Left lobe of liver (tissue), 2 donors: ENCODE results near the gene TSEN34. TPM values are rescaled to one million over a fixed set of nuclear protein-coding genes. Genes with fewer than 3 reads are reported as not detected.
"Not testable (repeated sequence)": the region's sequence is repeated elsewhere in the genome, so short reads cannot be mapped to it uniquely, and the experiment has no call there.

Source experiments
- ATAC-seq: fragments of 200-7000 bp; cut with Tn5 transposase; one replicate; pipeline ENCODE4 v1.9.1; 2020; ENCODE audit warnings: mild to moderate bottlenecking, moderate library complexity
- DNase-seq: peaks from one replicate; pipeline ENCODE4 v3.0.0-alpha.2; 2020; ENCODE audit warnings: low spot score
- total RNA-seq: library from RNA; stranded (reverse); gene quantifications from one replicate; pipeline ENCODE4 v1.2.1, GENCODE V29; 2021
- donor health status: DM: no; HTN: no; CAD: no; lungs with moderate emphysema.
- donor health status: DM: no; HTN: yes; CAD: no.

Gene TSEN34
- total RNA-seq, 1 donor from 2014 or later: 17.4 TPM

DNA sequence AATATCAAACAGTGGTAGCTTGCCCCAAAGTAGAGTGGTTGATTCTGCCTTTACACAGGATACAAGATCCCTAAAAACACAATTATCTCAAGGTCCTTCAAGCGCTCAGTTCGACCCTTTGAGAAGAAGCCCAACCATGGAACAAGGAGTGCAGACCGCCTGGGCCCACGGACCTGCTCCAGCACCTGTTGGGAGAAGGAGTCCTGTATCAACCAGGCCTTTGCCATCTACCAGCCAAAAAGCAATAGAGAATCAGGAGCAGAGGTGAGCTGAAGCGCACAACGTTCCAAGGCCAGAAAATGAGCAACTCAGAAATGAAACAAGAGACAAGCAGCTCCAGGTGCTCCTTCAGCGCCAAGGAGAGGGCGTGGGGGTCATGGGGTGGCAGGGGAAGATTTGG lies 38.0 kb downstream of the TSEN34 start:
- DNase-seq: no peak
- no peak for ATAC-seq

GRCh38 chr19:54230031-54230430 lies 38.9 kb downstream of the TSEN34 start:
- ATAC-seq (no peak), DNase-seq (no peak)

DNA sequence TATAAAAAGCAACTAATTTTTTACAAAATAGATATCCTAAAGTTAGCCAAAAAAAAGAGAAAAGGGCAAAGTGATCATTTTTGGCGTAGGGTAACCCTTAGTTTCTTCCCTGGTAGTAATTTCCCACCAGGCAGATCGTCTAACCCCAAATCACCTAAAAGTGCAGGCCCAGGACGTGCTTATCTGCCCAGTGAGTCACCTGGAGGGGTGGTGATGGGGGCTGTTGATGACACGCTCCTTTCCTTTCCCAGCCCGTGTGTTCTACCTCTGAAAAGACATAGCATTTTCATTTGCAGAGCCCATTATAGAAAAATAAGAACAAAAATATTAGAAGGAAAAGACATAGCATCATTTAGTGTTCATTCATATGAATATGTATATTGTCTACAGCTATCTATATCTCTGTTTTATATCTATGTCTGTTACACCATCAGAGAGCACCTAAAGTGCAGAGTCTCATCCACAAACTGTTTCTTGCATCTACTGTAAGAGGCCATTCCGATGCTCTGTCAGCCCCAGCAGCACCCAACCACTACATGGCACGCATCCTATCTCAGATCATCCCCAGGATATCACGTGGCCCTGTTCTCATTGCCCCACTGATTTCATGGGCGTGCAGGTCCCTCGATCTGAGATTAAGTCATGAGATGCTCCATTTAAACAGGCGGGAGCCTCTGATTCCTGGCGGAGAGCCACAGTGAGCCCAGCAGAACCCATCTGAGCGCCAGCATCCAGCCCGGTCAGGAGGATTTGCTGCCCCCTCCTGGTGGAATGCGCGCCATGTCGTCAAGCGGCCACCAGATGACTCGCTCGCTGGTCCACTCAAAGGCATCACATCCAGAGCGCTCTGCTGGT lies 40.2 kb downstream of the TSEN34 start:
- DNase-seq (peak; percentile 92), ATAC-seq (peak; percentile 100)

DNA sequence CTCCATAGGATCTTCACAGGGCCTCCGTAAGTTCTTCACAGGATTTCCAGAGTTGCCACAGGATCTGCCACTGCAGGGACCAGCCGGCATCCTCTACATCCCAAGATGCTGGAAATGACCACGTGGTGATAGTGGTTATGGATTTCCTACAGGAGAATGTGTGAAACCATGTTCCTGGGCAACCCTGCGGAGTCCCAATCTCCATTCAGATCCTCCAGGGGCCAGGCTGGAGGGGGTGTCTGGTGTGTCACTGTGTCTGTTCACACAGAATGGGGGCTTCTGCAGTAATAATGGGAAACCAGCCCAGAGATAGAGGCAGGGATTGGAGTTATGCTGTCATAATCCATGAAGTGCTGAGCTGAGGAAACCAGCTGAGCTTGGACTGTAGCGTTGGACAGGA lies 42.8 kb downstream of the TSEN34 start:
- no peak for ATAC-seq
- no peak for DNase-seq

DNA sequence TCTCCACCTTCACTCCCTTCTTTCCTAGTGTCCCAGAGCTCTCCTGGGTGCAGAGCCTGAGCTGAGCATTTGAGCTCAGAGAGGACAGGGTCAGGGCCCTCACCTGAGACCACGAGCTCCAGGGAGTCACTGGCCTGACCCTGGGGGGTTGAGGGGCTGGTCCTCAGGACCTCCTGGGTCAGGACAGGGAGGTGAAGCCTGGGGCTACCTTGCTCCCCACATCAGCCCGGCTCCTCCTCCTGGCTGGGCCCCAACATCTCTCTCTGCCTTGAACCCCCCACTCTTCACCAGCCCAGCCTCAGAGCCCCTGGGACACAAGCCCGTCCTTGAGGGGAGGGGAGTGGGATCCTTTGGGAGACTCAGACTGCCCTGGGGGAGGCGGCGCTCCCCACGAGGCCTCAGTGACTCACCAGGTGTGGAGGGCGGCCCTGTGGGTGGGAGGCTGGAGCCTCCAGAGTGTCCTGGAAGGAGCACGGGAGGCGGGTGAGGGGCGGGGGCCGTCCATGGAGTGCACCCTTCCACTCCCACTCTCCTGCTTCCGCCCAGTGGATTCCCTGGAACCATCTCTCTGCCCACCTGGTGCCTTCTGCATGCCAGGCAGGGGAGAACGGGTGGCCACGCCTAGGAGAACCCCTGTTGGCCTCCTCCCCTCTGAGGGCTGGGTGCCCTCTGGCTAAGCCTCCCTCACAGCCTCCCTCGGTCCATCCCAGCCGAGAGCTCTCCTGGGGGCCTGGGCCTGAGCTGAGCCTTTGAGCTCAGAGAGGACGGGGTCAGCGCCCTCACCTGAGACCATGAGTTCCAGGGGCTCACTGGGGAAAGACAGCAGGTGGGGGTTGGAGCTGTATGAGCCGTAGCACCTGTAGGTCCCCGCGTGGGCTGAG lies 48.6 kb downstream of the TSEN34 start:
- not testable (repeated sequence) for ATAC-seq
- peak; percentile 40 for DNase-seq

DNA sequence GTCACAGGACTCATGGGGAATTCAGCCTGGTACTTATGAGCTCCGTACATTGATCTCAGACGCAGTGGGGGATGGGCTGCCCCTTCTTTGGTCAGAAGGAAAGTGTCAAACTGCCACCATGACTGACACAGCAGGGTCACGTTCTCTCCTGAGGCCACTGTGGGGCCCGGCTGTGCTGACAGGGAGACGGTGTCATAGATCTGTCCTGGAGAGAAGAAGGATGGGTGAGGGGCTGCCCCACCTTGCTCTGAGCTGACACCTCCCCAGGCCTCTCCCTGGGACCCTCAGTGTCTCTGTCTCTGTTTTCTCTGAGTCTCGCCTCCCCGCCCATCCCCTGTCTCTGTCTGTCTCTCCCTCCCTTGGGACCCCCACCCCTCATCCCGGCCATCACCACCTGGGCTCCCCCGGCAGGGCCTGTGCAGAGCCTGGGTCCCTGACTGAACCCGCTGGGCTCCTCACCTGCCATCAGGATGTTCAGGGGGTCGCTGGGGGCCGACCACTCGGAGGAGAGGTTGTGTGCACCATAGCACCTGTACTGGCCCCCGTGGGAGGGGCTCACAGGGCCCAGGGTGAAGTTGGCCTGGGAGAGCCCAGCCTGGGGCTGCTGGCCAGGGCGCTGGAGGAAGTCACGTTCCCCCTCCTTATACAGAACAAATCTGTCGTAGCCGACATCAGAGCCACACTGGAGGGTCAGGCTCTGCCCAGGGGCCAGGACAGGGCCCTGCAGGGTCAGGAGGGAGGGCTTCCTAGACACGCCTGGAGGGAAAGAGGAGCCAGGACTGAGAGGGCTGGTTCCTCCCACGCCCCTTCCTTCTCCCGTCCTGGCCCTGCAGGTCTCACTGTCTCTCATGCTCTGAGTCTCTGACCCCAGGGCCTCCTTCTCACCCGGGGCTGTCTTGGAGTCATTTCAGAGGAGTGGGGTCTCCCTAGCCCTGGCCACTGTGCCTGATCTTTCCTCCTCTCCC lies 49.5 kb downstream of the TSEN34 start:
- peak; percentile 36 for DNase-seq
- ATAC-seq: peak; percentile 36

DNA sequence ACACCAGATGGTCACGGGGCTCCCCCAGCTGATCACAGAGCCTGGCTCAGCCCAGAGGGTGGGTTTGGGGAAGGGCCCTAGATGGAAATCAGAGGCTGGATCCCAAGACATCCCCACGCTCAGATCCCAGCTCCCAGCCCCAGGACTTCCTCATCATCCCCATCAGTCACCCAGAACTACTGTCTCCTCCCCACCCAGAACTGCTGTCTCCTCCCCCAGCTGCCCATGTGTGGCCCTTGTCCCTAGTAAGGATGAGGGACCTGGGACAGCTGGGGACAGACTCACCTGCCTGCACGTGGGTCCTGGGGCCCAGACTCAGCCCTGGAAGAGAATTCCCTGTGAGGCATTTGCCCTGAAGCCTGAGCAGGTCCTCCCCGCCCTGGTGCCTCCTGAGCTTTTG lies 51.1 kb downstream of the TSEN34 start:
- ATAC-seq: peak; percentile 23
- DNase-seq: not testable (repeated sequence)

- peak; percentile 45 for DNase-seq
- peak; percentile 59 for ATAC-seq
Observed at GRCh38 chr19:54242646-54243045, 51.5 kb downstream of the TSEN34 start, which contains the start of gene LILRA6. Gene LILRA6, minus strand, starts transcription at chr19:54242790.

DNA sequence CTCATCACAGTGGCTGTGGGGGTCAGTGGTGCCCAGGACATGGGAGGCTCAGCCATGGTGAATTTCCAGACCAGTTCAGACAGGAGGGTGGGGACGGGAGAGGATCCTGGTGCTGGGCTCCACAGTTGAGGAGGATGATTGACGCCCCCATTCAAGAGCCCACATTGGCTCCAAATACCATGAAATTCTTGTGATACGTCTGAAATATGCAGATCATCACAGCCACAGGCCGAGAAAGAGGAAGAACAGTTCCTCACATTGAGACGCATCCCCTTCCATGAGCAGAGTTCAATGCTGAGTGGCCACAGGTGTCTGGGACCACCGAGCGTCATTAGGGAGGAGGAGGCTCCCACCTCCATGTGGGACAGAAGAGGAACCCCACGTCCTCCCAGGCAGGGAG lies 52.7 kb downstream of the TSEN34 start:
- DNase-seq, ATAC-seq: not testable (repeated sequence)

Other genes with a start within 250 kb of the TSEN34 start
- gene CACNG8, start 228.4 kb upstream of the TSEN34 start, total RNA-seq: not detected
- gene CACNG6, start 199.7 kb upstream of the TSEN34 start, total RNA-seq: not detected
- gene VSTM1, start 127.4 kb upstream of the TSEN34 start, total RNA-seq: not detected
- not detected for gene TARM1, start 109.9 kb upstream of the TSEN34 start, total RNA-seq
- gene OSCAR, start 90.5 kb upstream of the TSEN34 start, total RNA-seq: 0.91 TPM
- gene NDUFA3, start 88.5 kb upstream of the TSEN34 start, total RNA-seq: 74.5 TPM
- gene TFPT, start 75.7 kb upstream of the TSEN34 start, total RNA-seq: 4.3 TPM
- gene PRPF31, start 75.6 kb upstream of the TSEN34 start, total RNA-seq: 23.2 TPM
- gene CNOT3, start 53.5 kb upstream of the TSEN34 start, total RNA-seq: 19.0 TPM
- 1.3 TPM for gene LENG1, start 31.6 kb upstream of the TSEN34 start, total RNA-seq
- gene TMC4, start 18.1 kb upstream of the TSEN34 start, total RNA-seq: 1.9 TPM
- gene MBOAT7, start 1.7 kb upstream of the TSEN34 start, total RNA-seq: 34.3 TPM
- gene RPS9, start 9.6 kb downstream of the TSEN34 start, total RNA-seq: 482 TPM
- 1.2 TPM for gene LILRB3, start 31.7 kb downstream of the TSEN34 start, total RNA-seq
- gene LILRA6, start 51.5 kb downstream of the TSEN34 start, total RNA-seq: 0.75 TPM
- 8.7 TPM for gene LILRB5, start 66.0 kb downstream of the TSEN34 start, total RNA-seq
- gene LILRB2, start 89.8 kb downstream of the TSEN34 start, total RNA-seq: 1.7 TPM
- 1.4 TPM for gene LILRA5, start 121.9 kb downstream of the TSEN34 start, total RNA-seq
- gene LILRA4, start 147.9 kb downstream of the TSEN34 start, total RNA-seq: not detected
- 3.1 TPM for gene LAIR1, start 173.6 kb downstream of the TSEN34 start, total RNA-seq
- 0.33 TPM for gene TTYH1, start 224.2 kb downstream of the TSEN34 start, total RNA-seq